GM21423 (cell line): Measurements from ENCODE around the gene GRSF1.
A peak's percentile ranks its signal among the peaks of the same experiment; 100 is the strongest.
"Not testable (repeated sequence)": the region's sequence is repeated elsewhere in the genome, so short reads cannot be mapped to it uniquely, and the experiment has no call there.

Experiments used
- ATAC-seq: cut with Tn5 transposase; IDR thresholded peaks from one replicate; pipeline ENCODE4 v1.9.1; 2021; ENCODE audit warnings: mild to moderate bottlenecking, moderate library complexity; ENCODE audit not compliant: unreplicated experiment

The GRSF1 gene

GRCh38 chr4:70838204-70838603 lies 1.5 kb downstream of the GRSF1 start:
- no peak for ATAC-seq

- ATAC-seq = no peak
These were observed 3.6 kb downstream of the GRSF1 start for GRCh38 chr4:70836081-70836480.

GRCh38 chr4:70833675-70834074 lies 6.0 kb downstream of the GRSF1 start:
- no peak for ATAC-seq

- ATAC-seq = no peak
These were observed 8.4 kb downstream of the GRSF1 start for GRCh38 chr4:70831293-70831692.

- no peak for ATAC-seq
These were observed 9.6 kb downstream of the GRSF1 start for GRCh38 chr4:70830054-70830453.

GRCh38 chr4:70829492-70829891 lies 10.2 kb downstream of the GRSF1 start:
- no peak for ATAC-seq

- no peak for ATAC-seq
These were observed 10.7 kb downstream of the GRSF1 start for GRCh38 chr4:70829015-70829414.

GRCh38 chr4:70818921-70819320 lies 20.8 kb downstream of the GRSF1 start:
- ATAC-seq = no peak

- ATAC-seq = peak; percentile 61
These were observed 21.4 kb downstream of the GRSF1 start for GRCh38 chr4:70818173-70818855.

GRCh38 chr4:70816894-70817293 lies 22.8 kb downstream of the GRSF1 start:
- ATAC-seq = no peak

- ATAC-seq = no peak
These were observed 24.3 kb downstream of the GRSF1 start for GRCh38 chr4:70815370-70815769.

GRCh38 chr4:70808151-70808550 lies 31.5 kb downstream of the GRSF1 start:
- no peak for ATAC-seq

GRCh38 chr4:70802928-70803580 lies 36.6 kb downstream of the GRSF1 start:
- no peak for ATAC-seq

- ATAC-seq = peak; percentile 80
These were observed 38.4 kb downstream of the GRSF1 start for GRCh38 chr4:70801265-70801809.

- ATAC-seq = no peak
These were observed 46.1 kb downstream of the GRSF1 start for GRCh38 chr4:70793626-70794025.

- ATAC-seq = no peak
These were observed 51.0 kb downstream of the GRSF1 start for GRCh38 chr4:70788733-70789132.

GRCh38 chr4:70787496-70787895 lies 52.2 kb downstream of the GRSF1 start:
- no peak for ATAC-seq

GRCh38 chr4:70783096-70783495 lies 56.6 kb downstream of the GRSF1 start:
- ATAC-seq = no peak

GRCh38 chr4:70778888-70779422 lies 60.7 kb downstream of the GRSF1 start:
- no peak for ATAC-seq

GRCh38 chr4:70772929-70773555 lies 66.6 kb downstream of the GRSF1 start:
- ATAC-seq = peak; percentile 95

GRCh38 chr4:70769396-70769795 lies 70.3 kb downstream of the GRSF1 start:
- ATAC-seq = not testable (repeated sequence)
